Measurements from ENCODE around the gene CD93. TPM values are rescaled to one million over a fixed set of nuclear protein-coding genes. Genes with fewer than 3 reads are reported as not detected.

Gene CD93
- total and polyA plus RNA-seq, 2 of the 8 experiments (the other 6 are each of a cell fraction or from before 2014, with no cell fraction given): under 0.01 to 0.07 TPM

- H2BK5ac ChIP-seq (ENCODE audit: low read depth, low read length): no peak overlapping the region
- FAIRE-seq: no peak
- H3K23ac ChIP-seq (ENCODE audit: insufficient read length): no peak overlapping the region
- H2AFZ ChIP-seq (ENCODE audit: low read length): no peak overlapping the region
- no peak overlapping the region for H3K14ac ChIP-seq (ENCODE audit: insufficient read length)
- ChIA-PET CTCF (ENCODE audit: partially characterized antibody) (interaction anchor here (0.6 to 2.7 kb wide), 11 partner anchors 9 to 195 kb away, joined by 3 to 12 read pairs (median 4); no protein-coding TSS in a partner anchor), POLR2A (ENCODE audit: partially characterized antibody) (no interaction called here)
- WGBS, 2 experiments (ENCODE audit: extremely low coverage in 1 of 2, insufficient coverage in 1 of 2, insufficient read length in 1 of 2, insufficient replicate concordance in 2 of 2, low coverage in 1 of 2, low lambda C conversion rate in 2 of 2, missing lambda C conversion rate in 1 of 2): 96% methylated on average over 5 of the region's 5 CpGs; no CpG with 5 or more reads in 1 of the 2 experiments
- no peak overlapping the region for H3K4me2 ChIP-seq (ENCODE audit: insufficient read depth in 1 of 2, low read depth in 2 of 2, low read length in 2 of 2)
- no peak overlapping the region for H4K5ac ChIP-seq (ENCODE audit: insufficient read length, low read depth, low read length)
- no peaks in the 10 kb centered on the region for H3K36me3 ChIP-seq (ENCODE audit: control insufficient read depth in 2 of 4, insufficient read depth in 4 of 4, low read length in 3 of 4)
- no peaks in the 10 kb centered on the region; the same call in 1 of the 2 replicates for H3K23me2 ChIP-seq (ENCODE audit: low read depth, low read length)
- no peaks in the 10 kb centered on the region for H3K79me2 ChIP-seq (ENCODE audit: control insufficient read depth in 1 of 2, insufficient read depth in 2 of 2, low read length in 2 of 2)
- no peak overlapping the region; the same call in none of the 2 replicates for H4K8ac ChIP-seq (ENCODE audit: extremely low read depth, insufficient read depth, low read length)
- H4K20me1 ChIP-seq (replicated peaks in 1 of 2; ENCODE audit: control insufficient read depth in 1 of 2, insufficient read depth in 2 of 2, low read length in 2 of 2): no peaks in the 10 kb centered on the region
- 0 out of 2 replicates have a peak overlapping the region, but pooled peaks have one; percentile 14 for H2BK12ac ChIP-seq (ENCODE audit: low read depth, low read length)
- no peak overlapping the region for H3K56ac ChIP-seq (replicated peaks; ENCODE audit: insufficient read length, low read depth, low read length)
- no peak overlapping the region for H2BK120ac ChIP-seq (replicated peaks; ENCODE audit: low read depth, low read length)
- H3K4me1 ChIP-seq (replicated peaks in 1 of 4; ENCODE audit: control insufficient read depth in 3 of 4, insufficient read depth in 4 of 4, low read length in 3 of 4): peaks cover 0 to 3% (median 0%) of the 10 kb centered on the region in 4 experiments; a peak in 2 of 7 replicates
- no peak overlapping the region for H3K18ac ChIP-seq (ENCODE audit: extremely low read depth, low read length)
- H3K9me3 ChIP-seq (ENCODE audit: insufficient read depth in 2 of 2, low read depth in 1 of 2, low read length in 1 of 2): no peaks in the 10 kb centered on the region
- H3K79me1 ChIP-seq (ENCODE audit: low read depth, low read length): no peaks in the 10 kb centered on the region
- H4K91ac ChIP-seq (replicated peaks; ENCODE audit: insufficient read length, low read length): no peak overlapping the region
- TF ChIP-seq, protein P1, sequence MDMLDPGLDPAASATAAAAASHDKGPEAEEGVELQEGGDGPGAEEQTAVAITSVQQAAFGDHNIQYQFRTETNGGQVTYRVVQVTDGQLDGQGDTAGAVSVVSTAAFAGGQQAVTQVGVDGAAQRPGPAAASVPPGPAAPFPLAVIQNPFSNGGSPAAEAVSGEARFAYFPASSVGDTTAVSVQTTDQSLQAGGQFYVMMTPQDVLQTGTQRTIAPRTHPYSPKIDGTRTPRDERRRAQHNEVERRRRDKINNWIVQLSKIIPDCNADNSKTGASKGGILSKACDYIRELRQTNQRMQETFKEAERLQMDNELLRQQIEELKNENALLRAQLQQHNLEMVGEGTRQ (IDR thresholded peaks at IDR 0.05; ENCODE audit: low read length): no peak
- TF ChIP-seq, protein P2, sequence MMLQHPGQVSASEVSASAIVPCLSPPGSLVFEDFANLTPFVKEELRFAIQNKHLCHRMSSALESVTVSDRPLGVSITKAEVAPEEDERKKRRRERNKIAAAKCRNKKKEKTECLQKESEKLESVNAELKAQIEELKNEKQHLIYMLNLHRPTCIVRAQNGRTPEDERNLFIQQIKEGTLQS (IDR thresholded peaks at IDR 0.05; ENCODE audit: insufficient read depth, low read depth, low read length): no peak
- TF ChIP-seq HDAC2 (IDR thresholded peaks at IDR 0.05; ENCODE audit: borderline replicate concordance in 1 of 2, low read depth in 2 of 2, low read length in 2 of 2) (no peak), EP300 (IDR thresholded peaks at IDR 0.05; ENCODE audit: borderline replicate concordance in 1 of 2, low read depth in 2 of 2, low read length in 2 of 2) (no peak)
- H3K9ac ChIP-seq (replicated peaks in 1 of 4; ENCODE audit: extremely low read depth in 1 of 4, low read depth in 3 of 4, low read length in 3 of 4): no peak overlapping the region
- no peak overlapping the region for H2BK15ac ChIP-seq (ENCODE audit: low read length)
- no peak for DNase-seq (ENCODE audit: low read depth in 1 of 2, low spot score in 2 of 2)
- no peaks in the 10 kb centered on the region for H3K27me3 ChIP-seq (replicated peaks in 1 of 4; ENCODE audit: control insufficient read depth in 3 of 4, extremely low read depth in 1 of 4, insufficient read depth in 3 of 4, low read length in 3 of 4)
- no peak overlapping the region for H3K27ac ChIP-seq (ENCODE audit: low read depth, low read length)
- no peak overlapping the region for H3K4me3 ChIP-seq (ENCODE audit: extremely low read depth in 1 of 4, insufficient read depth in 2 of 4, low read depth in 3 of 4, low read length in 4 of 4)
- no peak overlapping the region for H2BK20ac ChIP-seq (ENCODE audit: low read length)
- H3K4ac ChIP-seq (replicated peaks; ENCODE audit: insufficient read length, low read depth, low read length): no peak overlapping the region
- H2AK5ac ChIP-seq (ENCODE audit: low read depth, low read length): no peak overlapping the region
Measured at GRCh38 chr20:23125625-23126191, 39.6 kb upstream of the CD93 start.

Measured in H1 (cell line).